ENCODE measurements around the gene ACAD9.

ACAD9 gene

DNA sequence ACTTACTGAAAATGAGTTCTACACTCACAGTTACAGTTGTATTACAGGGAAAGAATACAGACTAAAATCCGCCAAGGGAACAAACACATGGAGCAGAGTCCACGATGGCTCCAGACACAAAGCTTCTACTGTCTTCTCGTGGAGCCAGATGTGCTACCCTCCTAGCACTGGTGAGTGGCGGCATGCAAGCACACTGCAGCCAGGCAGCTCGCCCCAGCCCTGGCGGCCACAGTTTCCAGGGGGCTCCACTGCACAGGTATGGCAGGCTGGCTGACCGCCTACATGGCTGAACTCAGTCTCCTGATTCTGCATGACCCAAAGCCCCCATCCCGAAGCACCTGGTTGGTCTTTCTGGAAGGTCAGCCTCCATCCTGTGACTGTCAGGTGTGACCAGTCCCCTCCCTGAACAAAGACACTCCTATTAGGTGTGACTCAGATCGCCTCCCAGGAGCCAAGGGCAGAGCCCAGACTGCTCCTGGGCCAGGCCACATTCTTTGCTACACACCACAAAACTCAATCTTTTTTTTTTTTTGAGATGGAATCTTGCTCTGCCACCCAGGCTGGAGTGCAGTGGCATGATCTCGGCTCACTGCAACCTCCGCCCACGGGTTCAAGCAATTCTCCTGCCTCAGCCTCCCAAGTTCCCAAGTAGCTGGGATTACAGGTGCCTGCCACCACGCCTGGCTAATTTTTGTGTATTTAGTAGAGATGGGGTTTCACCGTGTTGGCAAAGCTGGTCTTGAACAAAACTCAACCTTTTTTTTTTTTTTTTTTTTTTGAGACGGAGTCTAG lies 62.9 kb downstream of the ACAD9 start:
- no peak for DNase-seq

DNA sequence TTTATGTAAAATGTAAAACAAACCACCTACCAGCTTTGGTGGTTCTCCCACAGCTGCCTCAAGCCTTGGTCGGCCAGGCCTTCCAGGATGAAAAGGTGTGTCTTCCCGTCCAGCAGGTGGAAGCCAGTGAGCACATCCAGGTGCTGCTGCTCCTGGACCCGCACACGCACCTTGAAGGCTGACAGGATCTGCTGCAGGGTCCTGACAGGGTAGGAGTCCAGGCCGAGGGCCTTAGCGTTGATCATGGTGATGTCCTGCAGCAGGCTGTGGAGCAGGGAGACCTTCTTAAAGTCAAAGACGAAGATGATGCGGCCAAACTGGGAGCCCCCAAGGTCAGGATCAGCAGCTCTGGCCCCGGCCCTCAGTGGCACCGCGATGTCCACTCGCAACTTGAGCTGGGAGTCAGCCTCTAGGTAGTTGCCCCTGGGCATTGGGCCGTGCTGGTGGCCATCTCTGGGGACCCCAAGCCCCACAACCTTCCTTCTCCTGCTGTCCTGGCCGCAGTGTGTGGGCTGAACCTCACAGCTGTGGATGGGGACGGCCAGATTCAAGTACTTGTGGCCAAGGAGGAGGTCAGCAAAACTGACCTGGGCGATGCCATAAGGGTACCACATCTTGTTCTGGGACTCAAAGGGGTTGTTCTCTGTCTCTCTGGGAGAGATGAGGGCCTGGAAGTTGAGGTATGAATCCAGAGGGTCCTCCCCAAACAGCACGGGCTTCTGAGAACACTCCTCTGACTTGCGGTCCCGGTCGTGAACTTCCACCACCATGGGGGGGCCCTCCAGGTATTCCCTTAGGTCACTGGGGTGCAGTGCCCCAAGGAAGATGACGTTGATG lies 65.8 kb downstream of the ACAD9 start:
- no peak for DNase-seq

DNA sequence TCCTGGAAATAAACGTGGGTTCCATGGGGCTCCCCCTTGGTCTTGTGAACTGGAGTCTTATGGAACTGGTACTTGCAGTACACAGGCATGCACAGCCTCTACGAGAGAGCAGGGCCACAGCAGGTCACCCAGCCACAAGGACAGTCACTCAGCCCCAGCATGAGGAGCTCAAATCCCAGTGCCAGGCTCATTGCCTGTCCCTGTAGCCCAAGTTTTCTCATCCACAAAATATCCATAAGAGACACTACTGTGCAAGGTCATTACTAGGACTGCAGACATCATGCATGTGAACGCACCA lies 66.4 kb downstream of the ACAD9 start:
- no peak for DNase-seq

DNA sequence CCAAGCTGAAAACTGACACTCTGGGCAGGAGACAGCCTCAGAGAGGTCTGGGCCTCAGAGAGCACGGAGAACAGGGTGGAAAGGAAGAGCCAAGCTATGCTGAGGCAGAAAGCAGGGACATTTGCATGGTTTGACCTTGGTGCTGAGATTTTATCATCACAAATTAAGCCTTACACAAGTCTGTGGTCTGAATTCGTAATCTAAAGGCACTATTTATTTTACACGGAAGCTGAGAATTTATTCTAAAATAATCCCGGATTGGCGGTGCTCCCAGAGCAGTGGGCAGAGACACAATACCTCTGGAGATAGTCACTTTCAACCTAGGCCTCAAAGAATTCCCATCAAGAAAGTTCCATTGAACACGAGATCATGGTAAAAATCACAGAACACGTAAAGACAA lies 67.0 kb downstream of the ACAD9 start:
- no peak for DNase-seq

DNA sequence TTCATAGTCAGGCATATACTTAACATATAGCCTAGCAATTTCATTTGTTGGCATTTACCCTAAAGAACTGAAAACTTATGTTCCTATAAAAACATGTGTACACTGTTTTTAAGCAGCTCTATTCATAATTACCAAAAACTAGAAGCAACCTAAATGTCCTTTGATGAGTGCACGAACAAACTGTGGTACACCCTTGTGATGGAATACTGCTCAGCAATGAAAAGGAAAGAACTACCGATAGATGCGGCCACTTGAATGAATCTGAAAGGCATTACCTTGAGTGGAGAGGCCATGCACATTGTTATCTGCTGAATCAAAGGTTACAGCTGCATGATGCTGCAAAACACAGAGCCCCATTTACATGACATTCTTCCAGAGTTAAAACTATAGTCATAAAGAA lies 69.7 kb downstream of the ACAD9 start:
- no peak for DNase-seq

DNA sequence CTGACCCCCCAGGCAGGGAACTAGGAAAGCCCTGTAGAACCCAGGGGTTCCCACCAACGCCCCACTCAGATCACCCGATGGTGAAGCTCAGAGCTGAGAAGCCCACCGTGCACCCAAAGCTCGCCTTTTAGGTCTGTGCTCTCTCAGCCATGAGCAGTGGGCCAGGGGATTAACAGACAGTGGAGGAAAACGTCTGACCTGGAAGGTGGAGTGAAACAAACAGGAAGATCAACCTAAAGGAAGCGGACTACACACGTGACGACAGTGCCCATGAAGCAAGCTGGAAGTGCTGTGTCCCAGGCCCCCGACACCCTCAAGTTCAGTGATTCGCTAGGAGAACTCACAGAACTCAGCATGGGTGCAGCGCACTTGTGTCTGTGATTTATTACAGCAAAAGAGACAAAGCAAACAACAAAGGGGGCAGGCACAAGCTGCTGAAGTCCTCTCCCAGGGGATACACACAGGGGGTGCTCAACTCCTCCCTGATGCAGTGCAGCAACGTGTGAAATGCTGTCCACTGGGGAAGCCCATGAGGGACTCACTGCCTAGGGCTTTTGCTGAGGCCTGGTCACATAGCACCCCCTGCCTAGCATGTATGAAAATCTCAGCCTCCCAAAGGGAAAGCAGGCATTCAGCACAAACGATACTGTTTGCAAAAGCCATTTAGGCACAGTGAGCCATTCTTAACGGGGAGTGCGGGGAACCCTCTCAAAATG lies 71.0 kb downstream of the ACAD9 start:
- no peak for DNase-seq

DNA sequence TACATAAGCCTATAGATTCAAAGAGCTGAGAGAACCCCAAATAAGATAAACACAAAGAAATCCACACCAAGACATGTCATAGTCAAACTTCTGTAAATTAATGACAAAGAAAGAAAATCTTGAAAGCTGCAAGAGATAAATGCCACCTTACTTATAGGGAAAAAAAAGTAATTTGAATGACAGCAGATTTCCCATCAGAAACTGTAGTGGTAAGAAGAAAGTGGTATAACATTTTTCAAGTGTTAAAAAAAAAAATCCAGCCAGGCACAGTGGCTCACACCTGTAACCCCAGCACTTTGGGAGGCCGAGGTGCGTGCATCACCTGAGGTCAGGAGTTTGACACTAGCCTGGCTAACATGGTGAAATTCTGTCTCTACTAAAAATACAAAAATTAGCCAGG lies 77.0 kb downstream of the ACAD9 start:
- DNase-seq = no peak
